GM12864 (cell line): Measurements from ENCODE around the gene RPN2.

Experiments used
- DNase-seq: peaks from one replicate; pipeline ENCODE4 v3.0.0-alpha.2; 2011; ENCODE audit warnings: low read depth
- H3K4me3 ChIP-seq: 2 replicates; pipeline ENCODE4 v1.5.1; 2011; ENCODE audit warnings: mild to moderate bottlenecking, low read depth, low read length, control low read depth
- TF ChIP-seq, protein P1 (sequence below): IDR thresholded peaks from 2 replicates; pipeline ENCODE4 v1.5.1; 2011; ENCODE audit warnings: low read depth, mild to moderate bottlenecking, moderate library complexity, low read length, control low read depth, inconsistent platforms; ENCODE audit errors: missing control alignments

Gene RPN2

DNA sequence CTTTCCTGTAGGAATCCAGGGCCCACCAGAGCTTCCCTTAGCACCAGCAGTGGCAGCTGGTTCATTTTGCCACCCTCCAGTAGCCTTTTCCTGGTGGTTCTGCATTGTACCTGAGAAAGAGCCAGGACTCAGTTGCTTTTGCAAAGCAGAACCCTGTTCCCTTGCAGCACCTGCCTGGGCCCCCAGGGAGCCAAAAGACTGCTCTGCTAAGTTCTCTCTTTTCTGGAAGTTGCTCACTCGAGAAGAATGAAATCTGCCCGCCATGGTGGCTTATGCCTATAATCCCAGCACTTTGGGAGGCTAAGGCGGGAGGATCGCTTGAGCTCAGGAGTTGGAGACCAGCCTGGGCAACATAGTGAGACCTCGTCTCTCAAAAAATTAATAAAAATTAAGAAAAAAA lies 58.5 kb downstream of the RPN2 start:
- TF ChIP-seq, protein P1, sequence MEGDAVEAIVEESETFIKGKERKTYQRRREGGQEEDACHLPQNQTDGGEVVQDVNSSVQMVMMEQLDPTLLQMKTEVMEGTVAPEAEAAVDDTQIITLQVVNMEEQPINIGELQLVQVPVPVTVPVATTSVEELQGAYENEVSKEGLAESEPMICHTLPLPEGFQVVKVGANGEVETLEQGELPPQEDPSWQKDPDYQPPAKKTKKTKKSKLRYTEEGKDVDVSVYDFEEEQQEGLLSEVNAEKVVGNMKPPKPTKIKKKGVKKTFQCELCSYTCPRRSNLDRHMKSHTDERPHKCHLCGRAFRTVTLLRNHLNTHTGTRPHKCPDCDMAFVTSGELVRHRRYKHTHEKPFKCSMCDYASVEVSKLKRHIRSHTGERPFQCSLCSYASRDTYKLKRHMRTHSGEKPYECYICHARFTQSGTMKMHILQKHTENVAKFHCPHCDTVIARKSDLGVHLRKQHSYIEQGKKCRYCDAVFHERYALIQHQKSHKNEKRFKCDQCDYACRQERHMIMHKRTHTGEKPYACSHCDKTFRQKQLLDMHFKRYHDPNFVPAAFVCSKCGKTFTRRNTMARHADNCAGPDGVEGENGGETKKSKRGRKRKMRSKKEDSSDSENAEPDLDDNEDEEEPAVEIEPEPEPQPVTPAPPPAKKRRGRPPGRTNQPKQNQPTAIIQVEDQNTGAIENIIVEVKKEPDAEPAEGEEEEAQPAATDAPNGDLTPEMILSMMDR: no peak
- no peak for DNase-seq
- no peak overlapping the region for H3K4me3 ChIP-seq

DNA sequence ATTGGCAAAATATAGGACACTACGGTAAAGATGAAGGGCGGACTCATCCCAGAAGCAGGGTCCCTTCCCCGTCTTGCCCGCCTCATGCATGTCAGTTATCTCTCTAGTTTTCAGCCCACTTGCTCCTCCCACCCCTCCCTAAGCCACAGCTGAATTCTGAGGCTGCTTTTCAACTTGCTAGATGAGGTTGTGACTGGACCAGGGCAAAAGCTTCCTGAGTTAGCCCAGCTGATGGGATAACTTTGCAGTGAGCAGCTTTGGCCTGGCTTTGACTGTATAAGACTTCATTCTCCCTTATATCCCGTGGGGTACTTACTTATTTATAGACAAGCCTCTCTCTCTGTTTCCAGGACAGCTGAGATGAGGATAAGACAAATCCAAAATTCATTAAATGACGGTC lies 59.3 kb downstream of the RPN2 start:
- DNase-seq: no peak
- TF ChIP-seq, protein P1: no peak
- H3K4me3 ChIP-seq: no peak overlapping the region

DNA sequence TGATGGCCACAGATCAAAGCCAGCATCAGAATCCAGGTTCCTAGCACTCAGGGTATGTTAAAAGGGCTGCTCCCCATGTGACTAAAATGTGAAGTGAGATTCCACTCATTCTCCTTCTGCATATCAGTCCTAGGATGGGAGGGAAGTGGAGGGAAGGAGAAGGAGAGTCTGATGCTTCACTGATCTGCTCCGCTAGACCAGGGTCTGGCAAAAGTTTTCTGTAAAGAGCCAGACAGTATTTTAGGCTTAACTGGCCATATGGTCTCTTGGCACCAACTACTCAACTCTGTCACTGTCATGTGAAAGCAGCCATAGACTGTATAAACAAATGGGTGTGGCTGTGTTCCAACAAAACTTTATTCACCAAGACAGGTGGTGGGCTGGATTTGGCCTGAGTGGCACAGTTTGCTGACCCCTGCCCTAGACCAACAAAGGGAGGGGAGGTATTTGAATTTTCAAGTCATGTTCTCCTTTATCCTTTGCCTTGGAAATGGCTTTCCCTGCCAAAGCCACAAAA lies 59.9 kb downstream of the RPN2 start:
- TF ChIP-seq, protein P1: no peak
- no peak overlapping the region for H3K4me3 ChIP-seq

DNA sequence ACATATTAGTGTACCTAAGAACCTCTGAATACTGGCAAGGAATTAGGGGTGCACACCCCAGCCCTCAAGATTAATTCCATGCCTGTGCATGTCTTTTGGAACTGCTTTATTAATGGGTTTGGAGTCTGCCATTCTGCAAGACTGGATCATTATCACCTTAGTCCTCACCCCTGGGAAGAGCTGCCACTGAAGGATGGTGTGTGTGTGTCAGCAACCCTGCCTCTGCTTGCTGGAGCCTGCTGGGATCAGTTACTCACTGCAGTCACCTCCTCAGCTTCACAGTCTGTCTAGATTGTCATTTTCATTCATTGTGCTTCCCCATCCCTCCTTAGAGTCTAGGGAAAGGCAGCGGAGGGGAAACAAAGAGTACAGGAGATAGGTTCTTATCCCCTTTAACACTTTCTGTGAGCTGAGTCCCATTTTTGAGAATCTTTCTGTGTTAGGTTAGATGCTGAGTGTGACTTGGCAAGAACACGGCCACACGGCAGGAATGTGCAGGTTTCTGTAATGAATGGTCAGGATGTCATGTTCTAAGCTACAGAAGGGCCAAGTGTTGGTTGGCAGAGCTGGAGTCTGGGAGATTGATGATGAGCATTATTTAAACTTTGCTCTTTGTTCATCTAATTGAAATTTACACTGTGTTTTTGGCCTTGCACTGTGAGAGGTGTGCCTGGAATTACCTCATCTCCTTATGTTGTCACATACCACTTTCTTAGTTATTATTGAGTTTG lies 61.4 kb downstream of the RPN2 start:
- DNase-seq: no peak
- TF ChIP-seq, protein P1: no peak

More for the DNA sequence above, 59.9 kb downstream of the RPN2 start:
- DNase-seq: no peak

DNA sequence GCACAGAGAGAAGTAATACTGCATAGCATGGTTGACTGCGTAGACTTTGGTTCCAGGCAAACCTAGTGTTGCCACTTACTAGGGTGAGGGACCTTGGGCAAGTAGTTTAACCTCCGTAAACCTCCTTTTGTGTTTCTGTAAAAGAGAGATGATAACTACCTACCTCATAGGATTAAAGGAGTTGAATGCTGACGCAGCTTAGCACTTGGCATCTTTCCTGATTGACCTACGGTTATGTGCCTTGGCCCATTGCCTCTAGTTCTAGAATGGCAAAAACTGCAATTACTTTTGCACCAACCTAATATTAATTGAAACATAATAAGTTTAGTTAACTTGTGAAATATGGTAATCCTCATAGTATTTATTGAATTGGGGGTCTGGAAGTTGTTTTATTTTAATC lies 63.4 kb downstream of the RPN2 start:
- TF ChIP-seq, protein P1: no peak
- no peak for DNase-seq
- H3K4me3 ChIP-seq: no peak overlapping the region

More for the DNA sequence above, 61.4 kb downstream of the RPN2 start:
- H3K4me3 ChIP-seq: no peak overlapping the region

DNA sequence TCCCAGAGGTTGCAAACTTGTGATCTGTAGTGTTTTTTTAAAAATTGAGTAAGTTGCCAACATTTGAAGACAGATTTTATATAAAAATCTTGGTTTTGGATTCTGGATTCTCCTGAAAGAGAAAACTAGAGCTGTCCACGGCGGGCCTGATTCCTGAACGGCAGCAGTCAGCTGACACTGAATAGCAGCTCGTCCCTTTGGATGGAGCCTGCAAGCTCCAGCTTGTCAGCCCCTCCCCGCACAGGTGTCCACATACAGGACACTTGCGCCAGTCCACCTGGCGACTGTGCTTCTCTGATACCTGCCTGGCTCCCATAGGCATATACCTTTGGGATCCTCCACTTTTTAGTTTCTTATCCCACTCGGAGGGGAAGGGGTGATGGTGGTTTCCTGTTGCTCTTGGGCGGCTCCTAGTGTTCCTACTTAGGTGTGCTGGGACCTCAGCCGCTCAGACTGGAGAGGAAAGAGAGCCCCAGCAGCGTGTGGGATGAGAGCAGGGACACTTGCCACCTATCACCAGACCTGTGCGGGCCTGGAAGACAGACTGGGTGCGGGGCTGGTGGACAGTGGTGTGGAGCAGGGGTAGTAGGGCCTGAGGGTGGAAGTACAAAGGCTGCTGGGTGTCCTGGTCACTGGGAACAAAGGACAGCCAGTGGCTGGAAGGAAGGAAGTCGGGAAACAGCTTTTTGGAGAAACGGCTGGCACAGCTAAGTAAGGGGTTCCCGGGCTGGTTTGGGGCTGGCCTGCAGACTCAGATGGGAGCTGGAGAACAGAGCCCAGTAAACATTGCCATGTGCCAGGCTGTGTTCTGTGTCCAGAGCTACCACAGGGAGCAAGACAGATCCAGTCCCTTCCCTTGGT lies 64.2 kb downstream of the RPN2 start:
- no peak overlapping the region for H3K4me3 ChIP-seq
- no peak for DNase-seq
- TF ChIP-seq, protein P1: no peak
